CD4-positive, alpha-beta T cell (primary cell): Measurements from ENCODE around the gene AUTS2. TPM values are rescaled to one million over a fixed set of nuclear protein-coding genes. Genes with fewer than 3 reads are reported as not detected.

Source experiments
- ATAC-seq: fragments of 200-7000 bp; cut with Tn5 transposase; one replicate; pipeline ENCODE4 v1.10.0; 2022; ENCODE audit warnings: mild to moderate bottlenecking; ENCODE audit not compliant: poor library complexity
- CTCF ChIA-PET: fragments of 350-600 bp; sonication (Branson Sonifier 250); formaldehyde crosslinking; loops from one replicate; lab custom pipeline; 2021; ENCODE audit warnings: antibody characterized with exemption, inconsistent platforms; lab: Charles Lee
- POLR2A ChIA-PET: fragments of 350-600 bp; sonication (Branson Sonifier 250); formaldehyde crosslinking; loops from one replicate; lab custom pipeline; 2021; ENCODE audit warnings: antibody characterized with exemption, inconsistent platforms; lab: Charles Lee
- DNase-seq, 14 experiments: peaks; one replicate each; pipeline ENCODE4 v3.0.0-alpha.2; 2013 to 2020; ENCODE audit warnings: mixed read lengths in 2 of 14
- H3K27ac ChIP-seq, 2 donors: one replicate each; pipeline versions ENCODE4 v1.5.1 to v1.7.0; 2013; ENCODE audit warnings: low read length in 2 of 2, low read depth in 1 of 2, mild to moderate bottlenecking in 1 of 2
- H3K27me3 ChIP-seq, 2 experiments: 1 replicate in 1 of 2; 2 replicates in 1 of 2; pipeline versions ENCODE4 v1.6.1 to v1.7.0; 2013; ENCODE audit warnings: low read length in 2 of 2, control low read depth in 1 of 2, mild to moderate bottlenecking in 1 of 2, moderate library complexity in 1 of 2; ENCODE audit not compliant: insufficient read depth in 2 of 2, control insufficient read depth in 1 of 2
- H3K36me3 ChIP-seq: one replicate; pipeline ENCODE4 v1.6.1; 2013; ENCODE audit warnings: low read length, control low read depth; ENCODE audit not compliant: insufficient read depth
- H3K4me1 ChIP-seq: one replicate; pipeline ENCODE4 v1.6.1; 2013; ENCODE audit warnings: low read length, control low read depth; ENCODE audit not compliant: insufficient read depth
- H3K4me3 ChIP-seq: one replicate; pipeline ENCODE4 v1.5.1; 2013; ENCODE audit warnings: mild to moderate bottlenecking, low read length, moderate library complexity
- H3K9me3 ChIP-seq, 2 experiments: 1 replicate in 1 of 2; 2 replicates in 1 of 2; pipeline versions ENCODE4 v1.6.1 to v1.7.0; 2013; ENCODE audit warnings: low read length in 2 of 2, mild to moderate bottlenecking in 2 of 2, control low read depth in 1 of 2, moderate library complexity in 1 of 2; ENCODE audit not compliant: control insufficient read depth in 1 of 2, insufficient read depth in 1 of 2
- H3K27ac Mint-ChIP-seq: one replicate; pipeline ENCODE4 v1.8.0; 2020; ENCODE audit warnings: mixed read lengths
- H3K27me3 Mint-ChIP-seq: one replicate; pipeline ENCODE4 v1.8.0; 2021; ENCODE audit warnings: mixed read lengths
- H3K36me3 Mint-ChIP-seq: one replicate; pipeline ENCODE4 v1.8.0; 2021; ENCODE audit warnings: low read depth, mixed read lengths
- H3K4me1 Mint-ChIP-seq: one replicate; pipeline ENCODE4 v1.8.0; 2021; ENCODE audit warnings: low read depth, mixed read lengths
- H3K4me3 Mint-ChIP-seq: one replicate; pipeline ENCODE4 v1.8.0; 2020; ENCODE audit warnings: mild to moderate bottlenecking, mixed read lengths
- H3K9me3 Mint-ChIP-seq: one replicate; pipeline ENCODE4 v1.8.0; 2020; ENCODE audit warnings: mixed read lengths
- CTCF ChIP-seq: fragments of 200-600 bp; IDR thresholded peaks from one replicate; pipeline ENCODE4 v1.8.0; 2022; ENCODE audit warnings: antibody characterized with exemption, mild to moderate bottlenecking
- intact Hi-C, 2 experiments: fragments of 100-400 bp; cut with DNase I in 1 of 2; cut with micrococcal nuclease in 1 of 2; formaldehyde crosslinking; loops; one replicate each; pipeline versions ENCODE4 v1.15.1 to v1.9.0; 2023 to 2025; cut with DNase I, micrococcal nuclease
- total RNA-seq, 174 experiments: library from RNA in 2 of 174; stranded (reverse) in 2 of 174; gene quantifications; one replicate each; pipeline ENCODE4 v1.2.3 and lab custom pipeline; 2021 to 2026

AUTS2 gene
- total RNA-seq, 2 experiments from 2014 or later, result 43.6 to 47.6 TPM

- Histone ChIP-seq H3K36me3 (no peaks in the 10 kb centered on the region), H3K9me3 (no peaks in the 10 kb centered on the region), H3K4me1 (no peaks in the 10 kb centered on the region), H3K27ac (no peak overlapping the region), H3K4me3 (no peak overlapping the region), H3K27me3 (no peaks in the 10 kb centered on the region)
- ChIA-PET POLR2A (no interaction called here), CTCF (no interaction called here)
- H3K4me3 Mint-ChIP-seq, result no peak overlapping the region
- ATAC-seq, result no peak
- H3K36me3 Mint-ChIP-seq, result no peaks in the 10 kb centered on the region
- no peaks in the 10 kb centered on the region for H3K27me3 Mint-ChIP-seq
- H3K9me3 Mint-ChIP-seq, result no peaks in the 10 kb centered on the region
- DNase-seq, result no peak
- no peak overlapping the region for H3K27ac Mint-ChIP-seq
- intact Hi-C loops, result no loop called here
- no peak for TF ChIP-seq CTCF
- H3K4me1 Mint-ChIP-seq, result no peaks in the 10 kb centered on the region
Observed at GRCh38 chr7:69653806-69654205, 55.5 kb downstream of the AUTS2 start.

GRCh38 chr7:69654381-69654780 lies 56.1 kb downstream of the AUTS2 start:
- no peaks in the 10 kb centered on the region for H3K36me3 ChIP-seq
- no peaks in the 10 kb centered on the region for H3K27me3 Mint-ChIP-seq
- DNase-seq, result peak in 1 of 14 experiments; percentile 8
- H3K27ac Mint-ChIP-seq, result no peak overlapping the region
- no peaks in the 10 kb centered on the region for H3K9me3 Mint-ChIP-seq
- no peak for ATAC-seq
- no peaks in the 10 kb centered on the region for H3K36me3 Mint-ChIP-seq
- H3K4me3 ChIP-seq, result no peak overlapping the region
- no peak overlapping the region for H3K4me3 Mint-ChIP-seq
- H3K4me1 ChIP-seq, result no peaks in the 10 kb centered on the region
- no peaks in the 10 kb centered on the region for H3K27me3 ChIP-seq
- no peaks in the 10 kb centered on the region for H3K9me3 ChIP-seq
- no peak for TF ChIP-seq CTCF
- CTCF ChIA-PET, result no interaction called here
- POLR2A ChIA-PET, result no interaction called here
- intact Hi-C loops, result no loop called here
- no peak overlapping the region for H3K27ac ChIP-seq
- H3K4me1 Mint-ChIP-seq, result no peaks in the 10 kb centered on the region

GRCh38 chr7:69654849-69655707 lies 56.8 kb downstream of the AUTS2 start:
- CTCF ChIA-PET, result no interaction called here
- Histone ChIP-seq H3K4me3 (no peak overlapping the region), H3K27me3 (no peaks in the 10 kb centered on the region), H3K9me3 (no peaks in the 10 kb centered on the region), H3K36me3 (no peaks in the 10 kb centered on the region), H3K4me1 (no peaks in the 10 kb centered on the region), H3K27ac (no peak overlapping the region)
- Mint-ChIP-seq H3K4me3 (no peak overlapping the region), H3K4me1 (no peaks in the 10 kb centered on the region), H3K9me3 (no peaks in the 10 kb centered on the region), H3K27ac (no peak overlapping the region), H3K27me3 (no peaks in the 10 kb centered on the region), H3K36me3 (no peaks in the 10 kb centered on the region)
- intact Hi-C loops, result no loop called here
- DNase-seq, result no peak
- ATAC-seq, result no peak
- TF ChIP-seq CTCF, result no peak
- POLR2A ChIA-PET, result no interaction called here
